GM19463 (cell line): ENCODE measurements around the gene ZNF22.
"Not testable (repeated sequence)": the region's sequence is repeated elsewhere in the genome, so short reads cannot be mapped to it uniquely, and the experiment has no call there.

Source experiments
- ATAC-seq: cut with Tn5 transposase; IDR thresholded peaks from one replicate; pipeline ENCODE4 v1.9.1; 2021; ENCODE audit warnings: mild to moderate bottlenecking, moderate library complexity; ENCODE audit not compliant: unreplicated experiment

The ZNF22 gene

DNA sequence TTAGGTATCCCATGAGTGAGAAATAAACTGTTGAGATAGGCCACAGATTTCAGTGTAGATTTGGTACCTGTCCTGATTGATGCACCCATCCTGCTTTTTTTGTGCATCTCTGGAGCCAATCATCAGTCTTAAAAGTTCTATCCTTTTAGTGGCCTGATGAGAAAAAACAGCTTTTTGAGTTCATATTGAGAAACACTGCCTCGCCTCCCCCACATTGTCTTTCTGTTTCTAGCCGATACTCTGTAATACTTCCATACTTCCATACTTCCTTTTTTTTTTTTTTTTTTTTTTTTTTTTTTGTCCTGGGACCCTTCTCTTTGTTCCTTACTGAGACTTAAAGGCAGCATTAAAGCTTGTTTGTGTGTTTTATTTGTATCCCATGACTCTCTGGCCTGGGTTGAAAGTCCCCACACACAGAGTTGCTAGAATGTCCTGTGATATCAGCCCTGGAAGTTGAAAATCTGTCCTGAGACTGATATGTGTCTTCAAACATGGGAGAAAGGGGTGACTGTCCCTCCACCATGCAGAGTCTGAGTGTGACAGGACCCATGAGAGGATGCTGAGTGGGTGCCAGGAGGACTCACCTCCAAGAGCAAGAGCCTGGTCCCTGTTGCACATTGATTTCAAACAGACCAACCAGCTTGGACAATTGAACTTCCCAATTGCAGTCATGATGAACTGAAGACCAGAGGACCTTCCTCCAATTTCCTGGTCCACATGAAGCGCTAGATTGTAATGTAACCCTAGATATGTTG is 5.7 kb downstream of the ZNF22 start:
- ATAC-seq = no peak

DNA sequence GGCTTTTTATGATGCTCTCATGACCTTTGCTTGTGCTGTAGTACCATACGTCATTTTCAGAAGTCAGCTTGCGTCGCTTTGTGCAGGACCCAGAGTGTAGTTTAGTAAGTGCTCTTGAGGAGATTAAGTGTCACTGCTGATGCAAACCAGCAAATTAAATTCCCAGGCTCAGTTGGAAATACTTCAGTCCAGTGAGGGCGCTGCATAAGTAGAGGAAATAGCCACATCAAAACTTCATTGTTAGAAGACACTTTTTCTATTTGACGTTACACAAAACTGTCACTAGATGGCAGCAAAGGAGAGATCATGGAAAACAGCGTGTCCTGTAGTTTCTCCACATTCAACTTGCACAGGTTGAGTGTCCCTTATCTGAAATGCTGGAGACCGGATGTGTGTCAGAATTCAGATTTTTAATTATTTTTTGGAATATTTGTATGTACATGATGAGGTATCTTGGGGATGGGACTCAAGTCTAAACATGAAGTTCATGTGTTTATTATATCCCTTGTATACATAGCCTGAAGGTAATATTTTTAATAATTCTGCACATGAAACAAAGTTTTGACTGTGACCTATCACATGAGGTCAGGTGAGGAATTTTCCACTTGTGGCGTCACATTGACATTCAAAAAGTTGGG is 7.9 kb downstream of the ZNF22 start:
- ATAC-seq = peak; percentile 81

DNA sequence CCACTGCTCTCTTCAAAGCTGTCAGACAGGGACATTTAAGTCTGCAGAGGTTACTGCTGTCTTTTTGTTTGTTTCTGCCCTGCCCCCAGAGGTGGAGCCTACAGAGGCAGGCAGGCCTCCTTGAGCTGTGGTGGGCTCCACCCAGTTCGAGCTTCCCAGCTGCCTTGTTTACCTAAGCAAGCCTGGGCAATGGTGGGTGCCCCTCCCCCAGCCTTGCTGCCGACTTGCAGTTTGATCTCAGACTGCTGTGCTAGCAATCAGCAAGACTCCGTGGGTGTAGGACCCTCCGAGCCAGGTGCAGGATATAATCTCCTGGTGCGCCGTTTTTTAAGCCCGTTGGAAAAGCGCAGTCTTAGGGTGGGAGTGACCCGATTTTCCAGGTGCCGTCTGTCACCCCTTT is 13.8 kb downstream of the ZNF22 start:
- ATAC-seq = not testable (repeated sequence)

DNA sequence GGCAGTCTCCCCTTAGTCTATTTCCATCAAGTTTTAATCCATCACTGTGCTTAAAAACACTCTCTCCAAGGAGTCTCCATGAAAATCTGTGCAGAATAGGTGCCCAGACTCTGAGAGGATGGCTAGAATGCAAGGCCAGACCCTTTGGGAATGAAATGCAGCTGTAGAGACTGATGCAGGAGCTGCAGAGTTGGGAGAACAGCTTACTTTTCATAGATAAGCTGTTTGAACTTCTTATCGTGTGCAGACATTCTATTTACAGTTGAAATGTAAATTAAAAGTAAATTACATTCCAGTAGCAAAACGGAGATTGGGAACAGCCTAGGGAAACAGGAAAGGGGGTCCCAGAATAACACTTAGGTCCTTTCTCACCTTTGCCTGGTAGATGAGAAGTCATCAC is 14.9 kb downstream of the ZNF22 start:
- no peak for ATAC-seq

DNA sequence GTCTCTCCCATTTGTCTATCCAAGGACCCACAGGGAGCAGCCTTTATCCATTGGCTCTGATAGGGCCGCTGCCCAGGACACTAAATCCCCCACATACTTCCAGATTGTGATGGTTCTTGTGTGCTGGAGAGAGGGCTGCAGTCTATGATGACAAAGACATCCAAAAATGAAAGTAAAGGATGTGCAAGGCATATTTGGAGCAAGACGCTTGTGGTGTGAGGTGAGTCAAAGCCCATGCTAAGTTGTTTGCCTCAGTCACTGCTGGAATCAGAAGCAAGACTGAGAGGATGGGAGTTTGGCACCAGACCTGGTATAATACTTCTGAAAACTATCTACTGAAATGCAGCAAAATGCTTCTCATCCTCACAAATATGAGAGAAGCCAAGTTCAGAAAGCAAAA is 22.7 kb downstream of the ZNF22 start:
- ATAC-seq = no peak

DNA sequence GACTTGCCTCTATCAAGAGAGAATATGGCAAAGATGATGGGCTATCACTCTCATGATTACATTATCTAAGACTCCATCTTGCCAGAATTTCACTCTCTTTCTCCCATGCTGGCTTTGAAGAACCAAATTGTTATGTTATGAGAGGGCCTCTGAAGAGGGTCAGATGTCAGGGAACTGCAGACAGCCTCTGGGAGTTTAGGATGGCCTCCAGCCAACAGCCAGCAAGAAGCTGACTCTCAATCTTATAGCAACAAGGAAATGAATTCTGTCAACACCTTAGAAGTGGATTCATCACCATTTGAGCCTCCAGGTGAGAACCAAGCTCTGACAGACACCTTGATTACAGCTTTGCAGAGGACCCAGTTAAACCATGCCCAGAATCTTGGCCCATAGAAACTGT is 33.6 kb downstream of the ZNF22 start:
- no peak for ATAC-seq

DNA sequence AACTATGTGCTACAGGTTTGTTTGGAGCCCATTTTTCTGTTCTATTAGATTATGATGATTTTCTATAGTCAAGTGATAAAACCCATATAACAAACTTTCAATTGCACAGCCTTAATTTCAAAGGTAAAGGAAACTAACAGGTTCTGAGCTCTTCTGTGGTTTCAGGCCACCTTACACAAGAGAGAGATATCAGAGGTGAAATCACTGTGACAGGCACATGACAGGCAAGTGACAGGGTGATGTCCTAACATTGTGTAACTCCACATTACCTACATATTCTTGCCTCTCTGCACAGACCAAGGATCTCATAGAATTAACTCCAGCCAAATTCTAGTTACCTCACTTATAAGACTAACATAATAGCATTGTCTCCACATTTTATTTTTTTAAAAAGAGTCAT is 35.0 kb downstream of the ZNF22 start:
- ATAC-seq = no peak

DNA sequence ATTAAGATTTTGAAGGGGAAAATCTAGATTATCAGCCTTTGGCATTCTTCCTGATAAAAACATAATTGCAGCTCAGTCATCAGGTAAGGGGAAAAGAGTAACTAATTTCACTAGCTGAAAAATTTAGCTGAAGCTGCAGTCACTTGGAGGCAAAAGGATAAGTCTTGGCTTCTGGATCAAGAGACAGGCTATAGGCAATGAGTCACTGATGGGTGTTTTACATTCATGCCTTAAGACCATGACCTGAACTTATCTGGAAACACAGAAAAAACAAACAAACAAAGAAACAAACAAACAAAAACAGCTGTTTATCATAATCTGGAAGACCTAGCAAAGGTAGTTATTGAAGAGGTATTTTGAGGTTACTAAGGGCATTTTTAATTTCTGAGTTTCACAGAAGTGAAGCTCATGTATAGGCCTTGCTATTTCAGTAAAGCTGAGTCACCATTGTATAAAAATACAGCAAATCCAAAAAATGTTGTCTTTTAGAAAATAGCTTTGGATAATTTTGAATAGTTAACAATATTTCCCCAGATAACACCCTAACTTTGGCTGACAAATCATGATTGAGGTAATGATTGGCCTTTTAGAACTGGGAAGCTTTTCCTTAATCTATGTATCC is 40.3 kb downstream of the ZNF22 start:
- no peak for ATAC-seq

DNA sequence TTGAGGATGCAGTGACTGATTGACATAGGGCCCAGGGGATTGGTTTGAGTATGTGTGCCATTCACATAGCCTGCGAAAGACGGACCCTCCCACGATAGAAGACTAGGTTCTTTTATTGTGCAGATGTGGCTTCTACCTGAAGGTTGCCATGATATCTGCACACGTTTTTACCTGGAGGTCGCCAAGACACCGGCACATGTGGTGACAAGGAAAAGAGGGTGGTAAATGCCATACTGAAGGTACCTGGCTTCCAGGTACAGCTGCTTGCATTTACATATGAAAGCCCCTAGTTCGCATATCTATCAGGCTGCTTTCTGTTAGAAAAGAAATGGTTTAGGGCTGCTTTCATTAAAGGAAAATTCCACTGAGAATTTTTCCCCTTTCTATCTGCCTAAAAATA is 43.6 kb downstream of the ZNF22 start:
- ATAC-seq = no peak

DNA sequence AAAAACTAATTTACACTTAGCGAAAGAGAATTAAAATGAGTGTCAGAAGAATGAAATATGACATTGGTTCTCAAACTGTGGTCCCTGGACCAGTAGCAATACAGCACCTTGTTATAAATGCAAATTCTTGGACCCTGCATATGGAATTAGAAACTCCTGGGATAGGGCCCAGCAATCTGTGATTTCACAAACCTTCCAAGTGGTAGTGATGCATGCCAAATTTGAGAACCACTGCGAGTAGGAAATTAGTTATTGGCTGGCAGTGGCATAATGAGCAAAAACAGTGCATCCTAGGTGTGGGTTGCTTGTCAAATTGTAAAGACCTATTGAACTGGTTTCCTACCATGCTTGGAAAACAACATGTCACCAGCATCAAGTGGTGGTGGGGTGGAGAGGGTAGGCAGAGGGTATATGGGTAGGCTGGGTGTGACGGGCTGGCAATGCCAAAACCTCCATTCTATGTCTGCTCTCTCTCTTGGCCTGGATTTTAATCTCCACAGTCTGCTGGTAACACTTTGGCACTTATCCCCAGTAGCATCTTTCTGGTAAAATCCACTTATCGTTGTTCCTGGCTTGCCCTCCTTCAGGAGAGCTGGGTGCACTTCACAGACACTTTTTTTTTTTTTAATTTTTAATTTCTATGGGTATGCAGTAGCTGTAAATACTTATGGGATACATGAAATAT is 50.0 kb downstream of the ZNF22 start:
- no peak for ATAC-seq

DNA sequence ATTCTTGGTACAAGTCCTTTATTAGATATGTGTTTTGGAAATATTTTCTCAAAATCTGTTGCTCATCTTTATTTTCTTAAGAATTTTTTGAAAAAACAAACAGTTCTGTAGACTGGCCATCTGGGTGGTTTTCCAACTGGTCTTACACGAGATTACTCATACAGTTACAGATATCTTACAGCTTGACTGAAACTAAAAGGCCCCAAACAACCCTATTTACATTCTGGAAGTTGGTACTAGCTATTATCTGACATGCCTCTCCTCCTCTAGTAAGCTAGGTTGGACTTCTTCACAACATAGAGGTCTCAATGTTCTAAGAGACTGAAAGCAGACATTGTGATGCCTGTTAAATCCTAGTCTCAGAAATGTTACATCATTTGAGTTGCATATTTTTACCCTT is 52.0 kb downstream of the ZNF22 start:
- no peak for ATAC-seq

DNA sequence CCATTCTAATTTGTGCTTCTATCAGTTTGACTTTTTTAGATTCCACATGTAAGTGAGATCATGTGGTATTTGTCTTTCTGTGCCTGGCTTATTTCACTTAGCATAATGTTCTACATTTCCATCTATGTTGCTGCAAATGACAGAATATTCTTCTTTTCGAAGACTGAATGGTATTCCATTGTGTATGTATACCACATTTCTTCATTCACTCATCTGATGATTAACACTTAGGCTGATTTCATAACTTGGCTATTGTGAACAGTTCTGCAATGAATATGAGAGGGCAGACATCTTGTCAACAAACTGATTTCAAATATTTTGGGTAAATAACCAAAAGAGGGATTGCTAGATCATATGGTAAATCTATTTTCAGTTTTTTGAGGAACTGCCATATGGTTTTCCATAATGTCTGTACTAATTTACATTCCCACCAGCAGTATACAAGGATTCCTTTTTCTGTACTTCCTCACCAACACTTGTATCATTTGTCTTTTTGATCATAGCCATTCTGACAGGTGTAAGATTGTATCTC is 52.9 kb downstream of the ZNF22 start:
- no peak for ATAC-seq
